Lower leg skin (tissue), 3 donors: Measurements from ENCODE around the gene ARPC1A.
"Not testable (repeated sequence)": the region's sequence is repeated elsewhere in the genome, so short reads cannot be mapped to it uniquely, and the experiment has no call there.

Experiments
- POLR2A ChIP-seq, 2 donors: fragments of 450-650 bp; IDR thresholded peaks; one replicate each; pipeline ENCODE4 v1.6.1; 2016 to 2017; ENCODE audit warnings: antibody characterized with exemption in 2 of 2, mild to moderate bottlenecking in 1 of 2, moderate library complexity in 1 of 2
- TF ChIP-seq, protein P1 (sequence below), 3 donors: fragments of 450-650 bp; IDR thresholded peaks; one replicate each; pipeline ENCODE4 v1.5.1; 2016; ENCODE audit warnings: antibody characterized with exemption in 3 of 3, mild to moderate bottlenecking in 3 of 3, moderate library complexity in 2 of 3

DNA sequence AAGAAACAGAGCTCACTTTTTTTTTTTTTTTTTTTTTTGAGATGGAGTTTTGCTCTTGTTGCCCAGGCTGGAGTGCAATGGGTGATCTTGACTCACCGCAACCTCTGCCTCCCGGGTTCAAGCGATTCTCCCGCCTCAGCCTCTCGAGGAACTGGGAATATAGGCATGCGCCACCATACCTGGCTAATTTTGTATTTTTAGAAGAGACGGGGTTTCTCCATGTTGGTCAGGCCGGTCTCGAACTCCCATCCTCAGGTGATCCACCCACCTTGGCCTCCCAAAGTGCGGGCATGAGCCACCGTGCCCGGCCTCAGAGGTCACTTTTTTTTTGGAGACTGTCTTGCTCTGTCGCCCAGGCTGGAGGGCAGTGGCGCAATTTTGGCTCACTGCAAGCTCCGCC, 32.8 kb downstream of the ARPC1A start:
- TF ChIP-seq, protein P1, sequence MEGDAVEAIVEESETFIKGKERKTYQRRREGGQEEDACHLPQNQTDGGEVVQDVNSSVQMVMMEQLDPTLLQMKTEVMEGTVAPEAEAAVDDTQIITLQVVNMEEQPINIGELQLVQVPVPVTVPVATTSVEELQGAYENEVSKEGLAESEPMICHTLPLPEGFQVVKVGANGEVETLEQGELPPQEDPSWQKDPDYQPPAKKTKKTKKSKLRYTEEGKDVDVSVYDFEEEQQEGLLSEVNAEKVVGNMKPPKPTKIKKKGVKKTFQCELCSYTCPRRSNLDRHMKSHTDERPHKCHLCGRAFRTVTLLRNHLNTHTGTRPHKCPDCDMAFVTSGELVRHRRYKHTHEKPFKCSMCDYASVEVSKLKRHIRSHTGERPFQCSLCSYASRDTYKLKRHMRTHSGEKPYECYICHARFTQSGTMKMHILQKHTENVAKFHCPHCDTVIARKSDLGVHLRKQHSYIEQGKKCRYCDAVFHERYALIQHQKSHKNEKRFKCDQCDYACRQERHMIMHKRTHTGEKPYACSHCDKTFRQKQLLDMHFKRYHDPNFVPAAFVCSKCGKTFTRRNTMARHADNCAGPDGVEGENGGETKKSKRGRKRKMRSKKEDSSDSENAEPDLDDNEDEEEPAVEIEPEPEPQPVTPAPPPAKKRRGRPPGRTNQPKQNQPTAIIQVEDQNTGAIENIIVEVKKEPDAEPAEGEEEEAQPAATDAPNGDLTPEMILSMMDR (IDR thresholded peaks at IDR 0.05) = not testable (repeated sequence)
- TF ChIP-seq POLR2A (IDR thresholded peaks at IDR 0.05) = not testable (repeated sequence)
